Right lobe of liver (tissue), 4 donors: Measurements from ENCODE around the gene PROK1.

Experiments
- CTCF ChIP-seq, 4 donors: fragments of 200-600 bp in 3 of 4; fragments of 450-650 bp in 1 of 4; IDR thresholded peaks; one replicate each; pipeline versions ENCODE4 v1.5.1 to v1.8.0; 2016 to 2022; ENCODE audit warnings: antibody characterized with exemption in 4 of 4, mild to moderate bottlenecking in 2 of 4
- POLR2A ChIP-seq: fragments of 450-650 bp; IDR thresholded peaks from one replicate; pipeline ENCODE4 v1.6.1; 2017; ENCODE audit warnings: antibody characterized with exemption, mild to moderate bottlenecking
- donor health status: DM: no; HTN: no; CAD: no.
- donor health status: DM: no; HTN: no; CAD: no.
- donor health status: DM: no; HTN: yes; CAD: no.

GRCh38 chr1:110494036-110494435 lies 43.1 kb downstream of the PROK1 start:
- no peak for TF ChIP-seq CTCF (IDR thresholded peaks at IDR 0.05)
- no peak for TF ChIP-seq POLR2A
